Upper lobe of right lung (tissue), 1 donor: ENCODE data around the gene RAB3IL1. TPM values are rescaled to one million over a fixed set of nuclear protein-coding genes. Genes with fewer than 3 reads are reported as not detected.

Source experiments
- ATAC-seq: fragments of 200-7000 bp; cut with Tn5 transposase; one replicate; pipeline ENCODE4 v1.9.1; 2020; ENCODE audit warnings: mild to moderate bottlenecking, moderate library complexity
- DNase-seq: peaks from one replicate; pipeline ENCODE4 v3.0.0-alpha.2; 2020
- H3K27ac ChIP-seq: fragments of 200-600 bp; one replicate; pipeline ENCODE4 v1.8.0; 2022
- H3K27me3 ChIP-seq: fragments of 200-600 bp; one replicate; pipeline ENCODE4 v1.8.0; 2022; ENCODE audit warnings: mild to moderate bottlenecking
- H3K36me3 ChIP-seq: fragments of 200-600 bp; one replicate; pipeline ENCODE4 v1.8.0; 2022
- H3K4me1 ChIP-seq: fragments of 200-600 bp; one replicate; pipeline ENCODE4 v1.8.0; 2022
- H3K4me3 ChIP-seq: fragments of 200-600 bp; one replicate; pipeline ENCODE4 v1.8.0; 2022; ENCODE audit warnings: mild to moderate bottlenecking
- H3K9me3 ChIP-seq: fragments of 200-600 bp; one replicate; pipeline ENCODE4 v1.8.0; 2022
- CTCF ChIP-seq: fragments of 200-600 bp; IDR thresholded peaks from one replicate; pipeline ENCODE4 v1.8.0; 2022; ENCODE audit warnings: antibody characterized with exemption
- intact Hi-C: fragments of 100-400 bp; cut with DNase I; formaldehyde crosslinking; loops from one replicate; pipeline ENCODE4 v1.11.0; 2022
- total RNA-seq: library from RNA; stranded (reverse); fragmentation: NEBNext Ultra II Directional; extraction: Animal tissue kit (Norgen Biotek cat#: 25700); gene quantifications from one replicate; pipeline ENCODE4 v1.2.1, GENCODE V29; 2021
- donor health status: DM: no; HTN: yes; CAD: no; lungs with severe emphysema.

The RAB3IL1 gene
- total RNA-seq, 1 donor from 2014 or later: 10.6 TPM

GRCh38 chr11:61940466-61940865, 23.1 kb upstream of the RAB3IL1 start:
- Histone ChIP-seq H3K4me3 (no peak overlapping the region), H3K27me3 (no peaks in the 10 kb centered on the region), H3K27ac (no peak overlapping the region), H3K9me3 (no peaks in the 10 kb centered on the region), H3K36me3 (no peaks in the 10 kb centered on the region), H3K4me1 (no peaks in the 10 kb centered on the region)
- intact Hi-C loops: no loop called here
- no peak for TF ChIP-seq CTCF
- DNase-seq (no peak), ATAC-seq (no peak)

- no peak for TF ChIP-seq CTCF
- Histone ChIP-seq H3K9me3 (no peaks in the 10 kb centered on the region), H3K4me1 (no peaks in the 10 kb centered on the region), H3K27ac (no peak overlapping the region), H3K27me3 (no peaks in the 10 kb centered on the region), H3K36me3 (no peaks in the 10 kb centered on the region), H3K4me3 (no peak overlapping the region)
- DNase-seq: no peak
- intact Hi-C loops: no loop called here
- ATAC-seq: no peak
Observed at GRCh38 chr11:61935861-61936260, 18.5 kb upstream of the RAB3IL1 start.

- Histone ChIP-seq H3K36me3 (no peaks in the 10 kb centered on the region), H3K4me3 (no peak overlapping the region), H3K27me3 (no peaks in the 10 kb centered on the region), H3K9me3 (no peaks in the 10 kb centered on the region), H3K4me1 (no peaks in the 10 kb centered on the region), H3K27ac (no peak overlapping the region)
- no peak for TF ChIP-seq CTCF
- ATAC-seq: no peak
- intact Hi-C loops: no loop called here
- no peak for DNase-seq
Observed at GRCh38 chr11:61930933-61931332, 13.6 kb upstream of the RAB3IL1 start.

GRCh38 chr11:61928606-61929005, 11.2 kb upstream of the RAB3IL1 start:
- Histone ChIP-seq H3K4me1 (no peaks in the 10 kb centered on the region), H3K27ac (no peak overlapping the region), H3K9me3 (no peaks in the 10 kb centered on the region), H3K27me3 (no peaks in the 10 kb centered on the region), H3K36me3 (no peaks in the 10 kb centered on the region), H3K4me3 (no peak overlapping the region)
- TF ChIP-seq CTCF: no peak
- DNase-seq: no peak
- no peak for ATAC-seq
- intact Hi-C loops: no loop called here

GRCh38 chr11:61927501-61927900, 10.1 kb upstream of the RAB3IL1 start:
- no peaks in the 10 kb centered on the region for H3K27me3 ChIP-seq
- peaks cover 9% of the 10 kb centered on the region for H3K4me1 ChIP-seq
- H3K9me3 ChIP-seq: no peaks in the 10 kb centered on the region
- no peak for TF ChIP-seq CTCF
- no peak overlapping the region for H3K4me3 ChIP-seq
- no peak overlapping the region for H3K27ac ChIP-seq
- ATAC-seq (no peak), DNase-seq (no peak)
- no peaks in the 10 kb centered on the region for H3K36me3 ChIP-seq
- intact Hi-C loops: no loop called here

GRCh38 chr11:61926235-61926634, 8.9 kb upstream of the RAB3IL1 start:
- Histone ChIP-seq H3K27ac (no peak overlapping the region), H3K4me3 (no peak overlapping the region), H3K4me1 (peaks cover 11% of the 10 kb centered on the region), H3K36me3 (no peaks in the 10 kb centered on the region), H3K9me3 (no peaks in the 10 kb centered on the region), H3K27me3 (no peaks in the 10 kb centered on the region)
- no peak for TF ChIP-seq CTCF
- DNase-seq (no peak), ATAC-seq (no peak)
- intact Hi-C loops: no loop called here
